ENCODE data around the gene GP5. TPM values are rescaled to one million over a fixed set of nuclear protein-coding genes. Genes with fewer than 3 reads are reported as not detected.

Gene GP5
- total RNA-seq, 1 donor from 2014 or later: 0.23 TPM

DNA sequence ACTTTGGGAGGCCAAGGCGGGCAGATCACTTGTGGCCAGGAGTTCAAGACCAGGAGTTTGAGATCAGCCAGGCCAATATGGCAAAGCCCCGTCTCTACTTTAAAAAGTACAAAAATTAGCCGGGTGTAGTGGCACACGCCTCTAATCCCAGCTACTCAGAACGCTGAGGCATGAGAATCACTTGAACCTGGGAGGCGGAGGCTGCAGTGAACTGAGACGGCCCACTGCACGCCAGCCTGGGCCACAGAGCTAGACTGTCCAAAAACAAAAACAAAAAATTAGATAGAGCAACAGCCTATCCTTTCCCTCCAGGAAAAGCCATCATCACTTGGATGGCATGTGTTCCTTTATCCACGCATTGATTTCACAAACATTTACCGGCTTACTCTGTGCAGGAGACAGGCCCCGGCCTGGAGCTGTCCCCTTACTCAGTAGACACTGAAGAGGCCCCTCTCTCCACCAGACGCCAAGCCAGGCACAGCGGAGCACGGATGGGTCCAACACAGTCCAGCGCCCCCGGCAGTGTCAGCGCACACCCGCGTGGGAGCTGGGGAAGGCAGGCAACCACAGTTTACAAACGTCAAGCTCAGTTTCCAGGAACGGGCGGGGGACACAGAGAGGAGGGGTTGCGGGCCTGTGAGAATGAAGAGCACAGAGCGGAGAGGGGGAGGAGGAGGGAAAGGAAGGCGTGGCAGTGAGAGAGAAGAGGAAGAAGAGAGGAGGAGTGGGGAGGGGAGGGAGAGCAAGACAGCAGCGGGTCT, 3.1 kb downstream of the GP5 start:
- H3K9me3 Mint-ChIP-seq (ENCODE audit: unreplicated experiment): no peaks in the 10 kb centered on the region
- no peak overlapping the region for H3K4me3 Mint-ChIP-seq (ENCODE audit: unreplicated experiment)
- no peak overlapping the region for H3K27ac Mint-ChIP-seq (ENCODE audit: unreplicated experiment)
- TF ChIP-seq, protein P1, sequence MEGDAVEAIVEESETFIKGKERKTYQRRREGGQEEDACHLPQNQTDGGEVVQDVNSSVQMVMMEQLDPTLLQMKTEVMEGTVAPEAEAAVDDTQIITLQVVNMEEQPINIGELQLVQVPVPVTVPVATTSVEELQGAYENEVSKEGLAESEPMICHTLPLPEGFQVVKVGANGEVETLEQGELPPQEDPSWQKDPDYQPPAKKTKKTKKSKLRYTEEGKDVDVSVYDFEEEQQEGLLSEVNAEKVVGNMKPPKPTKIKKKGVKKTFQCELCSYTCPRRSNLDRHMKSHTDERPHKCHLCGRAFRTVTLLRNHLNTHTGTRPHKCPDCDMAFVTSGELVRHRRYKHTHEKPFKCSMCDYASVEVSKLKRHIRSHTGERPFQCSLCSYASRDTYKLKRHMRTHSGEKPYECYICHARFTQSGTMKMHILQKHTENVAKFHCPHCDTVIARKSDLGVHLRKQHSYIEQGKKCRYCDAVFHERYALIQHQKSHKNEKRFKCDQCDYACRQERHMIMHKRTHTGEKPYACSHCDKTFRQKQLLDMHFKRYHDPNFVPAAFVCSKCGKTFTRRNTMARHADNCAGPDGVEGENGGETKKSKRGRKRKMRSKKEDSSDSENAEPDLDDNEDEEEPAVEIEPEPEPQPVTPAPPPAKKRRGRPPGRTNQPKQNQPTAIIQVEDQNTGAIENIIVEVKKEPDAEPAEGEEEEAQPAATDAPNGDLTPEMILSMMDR (IDR thresholded peaks at IDR 0.05; ENCODE audit: unreplicated experiment): no peak
- no peak for DNase-seq (ENCODE audit: low spot score)
- H3K36me3 Mint-ChIP-seq (ENCODE audit: low read depth, unreplicated experiment): no peaks in the 10 kb centered on the region
- peaks cover 31% of the 10 kb centered on the region for H3K4me1 Mint-ChIP-seq (ENCODE audit: unreplicated experiment)
- H3K27me3 Mint-ChIP-seq (ENCODE audit: unreplicated experiment): peaks cover 10% of the 10 kb centered on the region

DNA sequence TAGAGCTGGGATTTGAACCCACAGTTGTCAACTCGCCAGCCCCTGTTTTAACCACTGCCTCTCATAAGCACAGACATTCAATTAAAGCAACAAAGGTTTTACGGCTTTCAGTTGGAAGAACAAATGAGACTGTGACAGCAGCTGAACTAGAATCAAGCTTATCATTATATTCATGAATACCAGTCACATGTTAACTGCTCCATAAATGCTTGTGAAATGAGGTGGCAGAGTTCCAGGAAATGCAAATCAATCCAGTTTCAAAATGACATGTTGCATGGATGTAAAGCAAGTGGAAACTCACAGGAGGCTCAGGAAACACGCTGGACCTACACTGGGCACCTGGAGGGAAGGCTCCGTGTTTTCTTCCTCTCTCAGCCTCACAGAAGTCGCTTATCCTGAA, 3.9 kb downstream of the GP5 start:
- DNase-seq (ENCODE audit: low spot score): no peak

DNA sequence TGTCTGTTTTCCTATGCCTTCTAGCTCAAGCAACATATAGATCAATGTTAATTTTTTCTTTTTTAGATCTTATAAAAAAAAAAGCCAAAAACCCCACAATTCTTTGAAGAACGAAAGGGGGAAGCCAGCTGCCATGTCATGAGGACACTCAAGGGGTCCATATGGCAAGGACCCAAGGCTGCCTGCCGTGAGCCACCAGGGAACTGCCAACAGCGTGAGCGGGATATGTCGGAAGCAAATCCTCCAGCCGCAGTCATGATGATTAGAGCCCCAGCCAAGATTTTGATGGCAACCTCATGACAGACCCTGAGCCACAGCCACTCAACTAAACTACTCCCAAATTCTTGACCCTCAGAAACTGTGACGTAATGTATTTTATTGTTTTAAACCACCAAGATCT, 6.5 kb downstream of the GP5 start:
- no peak overlapping the region for H3K27ac Mint-ChIP-seq (ENCODE audit: unreplicated experiment)
- peaks cover 8% of the 10 kb centered on the region for H3K36me3 Mint-ChIP-seq (ENCODE audit: low read depth, unreplicated experiment)
- TF ChIP-seq, protein P1 (IDR thresholded peaks at IDR 0.05; ENCODE audit: unreplicated experiment): no peak
- peaks cover 8% of the 10 kb centered on the region for H3K27me3 Mint-ChIP-seq (ENCODE audit: unreplicated experiment)
- H3K4me3 Mint-ChIP-seq (ENCODE audit: unreplicated experiment): no peak overlapping the region
- peaks cover 12% of the 10 kb centered on the region for H3K4me1 Mint-ChIP-seq (ENCODE audit: unreplicated experiment)
- DNase-seq (ENCODE audit: low spot score): no peak
- no peaks in the 10 kb centered on the region for H3K9me3 Mint-ChIP-seq (ENCODE audit: unreplicated experiment)

More for the DNA sequence above, 3.9 kb downstream of the GP5 start:
- H3K27me3 Mint-ChIP-seq (ENCODE audit: unreplicated experiment): peaks cover 10% of the 10 kb centered on the region
- no peak overlapping the region for H3K4me3 Mint-ChIP-seq (ENCODE audit: unreplicated experiment)
- H3K4me1 Mint-ChIP-seq (ENCODE audit: unreplicated experiment): peaks cover 31% of the 10 kb centered on the region
- peaks cover 2% of the 10 kb centered on the region for H3K36me3 Mint-ChIP-seq (ENCODE audit: low read depth, unreplicated experiment)
- H3K27ac Mint-ChIP-seq (ENCODE audit: unreplicated experiment): no peak overlapping the region
- TF ChIP-seq, protein P1 (IDR thresholded peaks at IDR 0.05; ENCODE audit: unreplicated experiment): no peak
- no peaks in the 10 kb centered on the region for H3K9me3 Mint-ChIP-seq (ENCODE audit: unreplicated experiment)

DNA sequence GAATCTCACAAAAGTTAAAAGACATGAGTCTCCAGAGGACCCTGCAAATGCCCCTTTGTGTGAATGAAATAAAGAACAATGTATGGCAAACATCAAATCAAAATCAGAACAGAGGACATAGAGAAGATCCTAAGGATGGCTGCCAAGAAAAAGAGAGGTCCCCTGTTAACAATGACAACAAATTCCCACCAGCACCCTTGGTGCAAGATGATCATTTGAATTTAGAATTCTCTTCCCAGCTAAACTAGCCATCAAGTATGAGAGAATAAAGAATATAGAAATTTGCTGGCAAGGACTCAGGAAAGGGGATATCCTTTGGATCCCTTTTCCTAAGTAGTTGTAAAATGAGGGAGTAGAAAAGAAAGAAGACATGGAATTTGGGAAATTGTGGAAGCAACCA, 8.2 kb downstream of the GP5 start:
- Mint-ChIP-seq H3K27me3 (ENCODE audit: unreplicated experiment) (peaks cover 6% of the 10 kb centered on the region), H3K9me3 (ENCODE audit: unreplicated experiment) (no peaks in the 10 kb centered on the region), H3K4me1 (ENCODE audit: unreplicated experiment) (peaks cover 7% of the 10 kb centered on the region), H3K27ac (ENCODE audit: unreplicated experiment) (no peak overlapping the region), H3K36me3 (ENCODE audit: low read depth, unreplicated experiment) (peaks cover 8% of the 10 kb centered on the region), H3K4me3 (ENCODE audit: unreplicated experiment) (no peak overlapping the region)
- TF ChIP-seq, protein P1 (IDR thresholded peaks at IDR 0.05; ENCODE audit: unreplicated experiment): no peak
- no peak for DNase-seq (ENCODE audit: low spot score)

DNA sequence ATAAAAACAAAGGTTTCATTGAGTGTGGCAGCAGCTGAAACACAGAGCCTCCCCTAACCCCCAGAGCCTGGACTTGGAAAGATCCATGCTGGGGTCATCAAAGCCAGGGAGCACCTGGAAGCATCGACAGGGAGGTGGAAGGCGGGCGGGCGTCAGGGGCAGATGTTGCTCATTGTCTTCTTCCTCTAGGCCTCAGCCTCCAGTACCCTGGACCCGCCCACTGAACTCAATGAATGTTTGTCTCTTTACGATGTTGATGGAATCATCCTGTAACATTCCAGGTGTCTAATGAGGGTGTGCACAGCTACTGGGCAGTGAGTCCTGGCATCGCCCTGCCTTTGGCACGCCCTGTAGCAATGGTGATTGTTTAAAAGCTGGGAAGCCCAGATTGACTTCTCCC, 9.8 kb downstream of the GP5 start:
- Mint-ChIP-seq H3K27me3 (ENCODE audit: unreplicated experiment) (peaks cover 2% of the 10 kb centered on the region), H3K4me1 (ENCODE audit: unreplicated experiment) (no peaks in the 10 kb centered on the region), H3K27ac (ENCODE audit: unreplicated experiment) (no peak overlapping the region), H3K36me3 (ENCODE audit: low read depth, unreplicated experiment) (peaks cover 8% of the 10 kb centered on the region), H3K9me3 (ENCODE audit: unreplicated experiment) (no peaks in the 10 kb centered on the region), H3K4me3 (ENCODE audit: unreplicated experiment) (no peak overlapping the region)
- no peak for DNase-seq (ENCODE audit: low spot score)
- TF ChIP-seq, protein P1 (IDR thresholded peaks at IDR 0.05; ENCODE audit: unreplicated experiment): no peak
